ENCODE results near the gene COL6A5.
"Not testable (repeated sequence)": the region's sequence is repeated elsewhere in the genome, so short reads cannot be mapped to it uniquely, and the experiment has no call there.

The COL6A5 gene

GRCh38 chr3:130448155-130448554 lies 102.7 kb downstream of the COL6A5 start:
- not testable (repeated sequence) for DNase-seq

- no peak for DNase-seq
Observed at GRCh38 chr3:130456540-130456939, 111.1 kb downstream of the COL6A5 start.

GRCh38 chr3:130457671-130458070 lies 112.2 kb downstream of the COL6A5 start:
- no peak for DNase-seq

GRCh38 chr3:130459944-130460343 lies 114.5 kb downstream of the COL6A5 start:
- DNase-seq: no peak

GRCh38 chr3:130462089-130462488 lies 116.6 kb downstream of the COL6A5 start:
- DNase-seq: no peak

GRCh38 chr3:130463221-130463620 lies 117.7 kb downstream of the COL6A5 start:
- DNase-seq: no peak

GRCh38 chr3:130465521-130465920 lies 120.0 kb downstream of the COL6A5 start:
- no peak for DNase-seq

GRCh38 chr3:130468311-130468710 lies 122.8 kb downstream of the COL6A5 start:
- no peak for DNase-seq

- DNase-seq: no peak
Observed at GRCh38 chr3:130470126-130470525, 124.7 kb downstream of the COL6A5 start.

- no peak for DNase-seq
Observed at GRCh38 chr3:130473416-130473815, 127.9 kb downstream of the COL6A5 start.

- DNase-seq: no peak
Observed at GRCh38 chr3:130480736-130481135, 135.3 kb downstream of the COL6A5 start.

- no peak for DNase-seq
Observed at GRCh38 chr3:130488288-130488687, 142.8 kb downstream of the COL6A5 start.

- no peak for DNase-seq
Observed at GRCh38 chr3:130488769-130489450, 143.4 kb downstream of the COL6A5 start.

- no peak for DNase-seq
Observed at GRCh38 chr3:130490241-130490640, 144.8 kb downstream of the COL6A5 start.

GRCh38 chr3:130491431-130491830 lies 146.0 kb downstream of the COL6A5 start:
- DNase-seq: no peak

- no peak for DNase-seq
Observed at GRCh38 chr3:130504701-130505100, 159.2 kb downstream of the COL6A5 start.

- no peak for DNase-seq
Observed at GRCh38 chr3:130506031-130506430, 160.6 kb downstream of the COL6A5 start.

- DNase-seq: no peak
Observed at GRCh38 chr3:130507746-130508145, 162.3 kb downstream of the COL6A5 start.

- DNase-seq: no peak
Observed at GRCh38 chr3:130509008-130509407, 163.5 kb downstream of the COL6A5 start.

GRCh38 chr3:130514681-130515080 lies 169.2 kb downstream of the COL6A5 start:
- DNase-seq: no peak

GRCh38 chr3:130515755-130516154 lies 170.3 kb downstream of the COL6A5 start:
- DNase-seq: no peak

GRCh38 chr3:130516645-130517512 lies 171.4 kb downstream of the COL6A5 start, which contains the start of gene COL6A6:
Gene COL6A6, plus strand, starts transcription at chr3:130517177. Its CDS starts 43,188 bp downstream, at chr3:130560365.
- no peak for DNase-seq

- no peak for DNase-seq
Observed at GRCh38 chr3:130517602-130518001, 172.1 kb downstream of the COL6A5 start.

- no peak for DNase-seq
Observed at GRCh38 chr3:130519754-130520153, 174.3 kb downstream of the COL6A5 start.

Data from activated CD4-positive, alpha-beta T cell treated with anti-CD3 and anti-CD28 coated beads, Interleukin-2, amount 50 U/mL, for 4 hours (primary cell).